Body of pancreas (tissue), 4 donors: ENCODE data around the gene BCKDHB. TPM values are rescaled to one million over a fixed set of nuclear protein-coding genes. Genes with fewer than 3 reads are reported as not detected.

Experiments used
- ATAC-seq: fragments of 150-250 bp; one replicate; pipeline ENCODE4 v1.9.1; 2016
- DNase-seq, 4 donors: peaks; one replicate each; pipeline ENCODE4 v3.0.0-alpha.2; 2019
- H3K27ac ChIP-seq, 4 donors: fragments of 200-600 bp; sonication (generic); 1 replicate in 3 of 4; 2 replicates in 1 of 4; pipeline versions ENCODE4 v1.5.1 to v1.6.1; 2016 to 2019; ENCODE audit warnings: mild to moderate bottlenecking in 1 of 4, mixed read lengths in 1 of 4, moderate library complexity in 1 of 4
- H3K27me3 ChIP-seq, 2 donors: fragments of 200-600 bp; sonication (generic); one replicate each; pipeline ENCODE4 v1.6.0; 2016; ENCODE audit warnings: mild to moderate bottlenecking in 1 of 2
- H3K36me3 ChIP-seq, 2 donors: fragments of 200-600 bp; sonication (generic); replicated peaks in 1 of 2; 2 replicates each; pipeline ENCODE4 v1.5.1; 2016; ENCODE audit warnings: low read depth in 2 of 2; ENCODE audit not compliant: insufficient read depth in 1 of 2
- H3K4me1 ChIP-seq: fragments of 200-600 bp; sonication (generic); one replicate; pipeline ENCODE4 v1.6.0; 2016
- H3K4me3 ChIP-seq, 2 donors: fragments of 200-600 bp; sonication (generic); 1 replicate in 1 of 2; 2 replicates in 1 of 2; pipeline ENCODE4 v1.5.1; 2016 to 2019
- H3K9me3 ChIP-seq, 3 donors: fragments of 200-600 bp; sonication (generic); 1 replicate in 2 of 3; 2 replicates in 1 of 3; pipeline ENCODE4 v1.5.1; 2016
- POLR2A ChIP-seq, 3 donors: fragments of 450-650 bp; IDR thresholded peaks; one replicate each; pipeline ENCODE4 v1.6.1; 2016; ENCODE audit warnings: antibody characterized with exemption in 3 of 3, mild to moderate bottlenecking in 2 of 3
- WGBS, 2 donors: methylation state at CpG; one replicate each; pipeline ENCODE4 v1.1.5; 2017; 5-methylcytosine and 5-hydroxymethylcytosine counted together
- intact Hi-C: fragments of 100-400 bp; cut with DNase I; formaldehyde crosslinking; loops from one replicate; pipeline ENCODE4 v1.15.1; 2023
- total RNA-seq, 2 donors: library from RNA; depleted of rRNA; stranded (reverse); fragments of >200 nt; gene quantifications; one replicate each; pipeline ENCODE4 v1.1.0, GENCODE V29; 2016
- TF ChIP-seq, protein P1 (sequence below), 7 experiments: fragments of 450-650 bp in 4 of 7; fragments of 200-600 bp in 3 of 7; sonication (generic) in 3 of 7; IDR thresholded peaks; one replicate each; pipeline ENCODE4 v1.5.1; 2016 to 2019; ENCODE audit warnings: antibody characterized with exemption in 7 of 7

BCKDHB gene
- total RNA-seq, 2 donors from 2014 or later: 11.5 to 14.8 TPM

GRCh38 chr6:80170433-80170832, 64.0 kb downstream of the BCKDHB start:
- Histone ChIP-seq H3K9me3 (no peaks in the 10 kb centered on the region), H3K4me3 (no peak overlapping the region), H3K27me3 (no peaks in the 10 kb centered on the region), H3K4me1 (peaks cover 5% of the 10 kb centered on the region), H3K27ac (no peak overlapping the region), H3K36me3 (no peaks in the 10 kb centered on the region)
- intact Hi-C loops: no loop called here
- 75 to 79% methylated on average over 3 of the region's 3 CpGs for WGBS, 2 donors
- DNase-seq (no peak), ATAC-seq (no peak)
- TF ChIP-seq, protein P1, sequence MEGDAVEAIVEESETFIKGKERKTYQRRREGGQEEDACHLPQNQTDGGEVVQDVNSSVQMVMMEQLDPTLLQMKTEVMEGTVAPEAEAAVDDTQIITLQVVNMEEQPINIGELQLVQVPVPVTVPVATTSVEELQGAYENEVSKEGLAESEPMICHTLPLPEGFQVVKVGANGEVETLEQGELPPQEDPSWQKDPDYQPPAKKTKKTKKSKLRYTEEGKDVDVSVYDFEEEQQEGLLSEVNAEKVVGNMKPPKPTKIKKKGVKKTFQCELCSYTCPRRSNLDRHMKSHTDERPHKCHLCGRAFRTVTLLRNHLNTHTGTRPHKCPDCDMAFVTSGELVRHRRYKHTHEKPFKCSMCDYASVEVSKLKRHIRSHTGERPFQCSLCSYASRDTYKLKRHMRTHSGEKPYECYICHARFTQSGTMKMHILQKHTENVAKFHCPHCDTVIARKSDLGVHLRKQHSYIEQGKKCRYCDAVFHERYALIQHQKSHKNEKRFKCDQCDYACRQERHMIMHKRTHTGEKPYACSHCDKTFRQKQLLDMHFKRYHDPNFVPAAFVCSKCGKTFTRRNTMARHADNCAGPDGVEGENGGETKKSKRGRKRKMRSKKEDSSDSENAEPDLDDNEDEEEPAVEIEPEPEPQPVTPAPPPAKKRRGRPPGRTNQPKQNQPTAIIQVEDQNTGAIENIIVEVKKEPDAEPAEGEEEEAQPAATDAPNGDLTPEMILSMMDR (IDR thresholded peaks at IDR 0.05): no peak
- TF ChIP-seq POLR2A (IDR thresholded peaks at IDR 0.05): no peak

- intact Hi-C loops: no loop called here
- WGBS, 2 donors: 96 to 100% methylated on average over 1 of the region's 1 CpG
- ATAC-seq: no peak
- no peak for TF ChIP-seq POLR2A (IDR thresholded peaks at IDR 0.05)
- TF ChIP-seq, protein P1 (IDR thresholded peaks at IDR 0.05): no peak
- Histone ChIP-seq H3K36me3 (no peaks in the 10 kb centered on the region), H3K27me3 (no peaks in the 10 kb centered on the region), H3K9me3 (no peaks in the 10 kb centered on the region), H3K4me1 (peaks cover 5% of the 10 kb centered on the region), H3K4me3 (no peak overlapping the region), H3K27ac (no peak overlapping the region)
- no peak for DNase-seq
These were observed 66.9 kb downstream of the BCKDHB start for GRCh38 chr6:80173411-80173810.

GRCh38 chr6:80174900-80175572, 68.6 kb downstream of the BCKDHB start:
- DNase-seq: no peak
- Histone ChIP-seq H3K4me3 (no peak overlapping the region), H3K4me1 (no peaks in the 10 kb centered on the region), H3K9me3 (no peaks in the 10 kb centered on the region), H3K36me3 (no peaks in the 10 kb centered on the region), H3K27me3 (no peaks in the 10 kb centered on the region), H3K27ac (no peak overlapping the region)
- ATAC-seq: no peak
- intact Hi-C loops: no loop called here
- 82 to 92% methylated on average over 3 of the region's 3 CpGs for WGBS, 2 donors
- TF ChIP-seq, protein P1 (IDR thresholded peaks at IDR 0.05): no peak
- TF ChIP-seq POLR2A (IDR thresholded peaks at IDR 0.05): no peak

GRCh38 chr6:80179695-80180094, 73.2 kb downstream of the BCKDHB start:
- Histone ChIP-seq H3K27ac (no peak overlapping the region), H3K9me3 (no peaks in the 10 kb centered on the region), H3K4me1 (no peaks in the 10 kb centered on the region), H3K4me3 (no peak overlapping the region), H3K36me3 (no peaks in the 10 kb centered on the region), H3K27me3 (no peaks in the 10 kb centered on the region)
- intact Hi-C loops: no loop called here
- 11 to 33% methylated on average over 1 of the region's 1 CpG for WGBS, 2 donors
- no peak for TF ChIP-seq POLR2A (IDR thresholded peaks at IDR 0.05)
- TF ChIP-seq, protein P1 (IDR thresholded peaks at IDR 0.05): no peak
- ATAC-seq: no peak
- no peak for DNase-seq
